A549 treated with AZD9567 at 1 μM for 4 hours (cell line): ENCODE results near the gene GOT2. TPM values are rescaled to one million over a fixed set of nuclear protein-coding genes. Genes with fewer than 3 reads are reported as not detected.

Experiments
- total RNA-seq: library from RNA; stranded (reverse); fragments of 200-300 nt; extraction: Qiagen RNA extraction; gene quantifications from 5 replicates; pipeline ENCODE4 v1.2.3, GENCODE V29; 2022; ENCODE audit not compliant: insufficient read depth

GOT2 gene
- 166 to 218 TPM (median 173 TPM) in 5 replicates for total RNA-seq

GRCh38 chr16:58733671-58734458 lies at the start of gene GOT2:
GOT2 (minus strand) TSS chr16:58734316; CDS start chr16:58734228, 88 bp downstream.

GRCh38 chr16:58684354-58685083 lies 49.6 kb downstream of the GOT2 start, which contains the start of gene SLC38A7:
SLC38A7 (minus strand) TSS chr16:58684770; CDS start chr16:58680126, 4,644 bp downstream.

Other genes starting within 250 kb of the GOT2 start
- gene NDRG4, start 234.2 kb downstream of the GOT2 start, total RNA-seq = 20.1 to 31.8 TPM (median 23.7 TPM) in 5 replicates
- 10.8 to 17.1 TPM (median 16.9 TPM) in 5 replicates for gene SETD6, start 218.8 kb downstream of the GOT2 start, total RNA-seq
- 107 to 186 TPM (median 119 TPM) in 5 replicates for gene CNOT1, start 104.5 kb downstream of the GOT2 start, total RNA-seq
- gene SLC38A7, start 49.5 kb downstream of the GOT2 start, total RNA-seq = 17.1 to 18.2 TPM (median 17.6 TPM) in 5 replicates